ENCODE measurements around the gene ZNF77. TPM values are rescaled to one million over a fixed set of nuclear protein-coding genes. Genes with fewer than 3 reads are reported as not detected.

ZNF77 gene
- total and polyA plus RNA-seq, 2 experiments from 2014 or later = 2.6 to 4.7 TPM

- H3K9me3 ChIP-seq (ENCODE audit: low read depth) = no peaks in the 10 kb centered on the region
- H3K4me3 ChIP-seq = no peak overlapping the region
- no peaks in the 10 kb centered on the region for H3K36me3 ChIP-seq
- no peak overlapping the region for H3K27ac ChIP-seq
- H3K4me1 ChIP-seq (ENCODE audit: low read depth) = no peaks in the 10 kb centered on the region
- H3K27me3 ChIP-seq = no peaks in the 10 kb centered on the region
- no peak for DNase-seq (ENCODE audit: low read depth in 1 of 2, low spot score in 1 of 2)
- no peak for TF ChIP-seq CTCF (IDR thresholded peaks at IDR 0.05; ENCODE audit: low read depth, low read length)
Measured at GRCh38 chr19:2960120-2960519, 15.3 kb upstream of the ZNF77 start.

- Histone ChIP-seq H3K4me1 (ENCODE audit: low read depth) (no peaks in the 10 kb centered on the region), H3K9me3 (ENCODE audit: low read depth) (no peaks in the 10 kb centered on the region), H3K4me3 (no peak overlapping the region), H3K36me3 (no peaks in the 10 kb centered on the region), H3K27ac (no peak overlapping the region), H3K27me3 (no peaks in the 10 kb centered on the region)
- TF ChIP-seq CTCF (IDR thresholded peaks at IDR 0.05; ENCODE audit: low read depth, low read length) = no peak
- no peak for DNase-seq (ENCODE audit: low read depth in 1 of 2, low spot score in 1 of 2)
Measured at GRCh38 chr19:2957160-2957559, 12.4 kb upstream of the ZNF77 start.

GRCh38 chr19:2952953-2953481 is 8.2 kb upstream of the ZNF77 start:
- H3K27ac ChIP-seq = no peak overlapping the region
- no peak overlapping the region for H3K4me3 ChIP-seq
- H3K4me1 ChIP-seq (ENCODE audit: low read depth) = no peaks in the 10 kb centered on the region
- no peak for TF ChIP-seq CTCF (IDR thresholded peaks at IDR 0.05; ENCODE audit: low read depth, low read length)
- H3K9me3 ChIP-seq (ENCODE audit: low read depth) = no peaks in the 10 kb centered on the region
- H3K27me3 ChIP-seq = no peaks in the 10 kb centered on the region
- no peak for DNase-seq (ENCODE audit: low read depth in 1 of 2, low spot score in 1 of 2)
- no peaks in the 10 kb centered on the region for H3K36me3 ChIP-seq

GRCh38 chr19:2950286-2951124 is 5.7 kb upstream of the ZNF77 start:
- TF ChIP-seq CTCF (IDR thresholded peaks at IDR 0.05; ENCODE audit: low read depth, low read length) = no peak
- Histone ChIP-seq H3K4me1 (ENCODE audit: low read depth) (no peaks in the 10 kb centered on the region), H3K4me3 (peak overlapping the region; percentile 72), H3K27ac (peak overlapping the region; percentile 88), H3K9me3 (ENCODE audit: low read depth) (no peaks in the 10 kb centered on the region), H3K36me3 (no peaks in the 10 kb centered on the region), H3K27me3 (no peaks in the 10 kb centered on the region)
- peak; percentile 100 for DNase-seq (ENCODE audit: low read depth in 1 of 2, low spot score in 1 of 2)

- TF ChIP-seq CTCF (IDR thresholded peaks at IDR 0.05; ENCODE audit: low read depth, low read length) = no peak
- Histone ChIP-seq H3K27ac (peak overlapping the region; percentile 88), H3K27me3 (no peaks in the 10 kb centered on the region), H3K36me3 (no peaks in the 10 kb centered on the region), H3K4me3 (peak overlapping the region; percentile 72), H3K4me1 (ENCODE audit: low read depth) (no peaks in the 10 kb centered on the region), H3K9me3 (ENCODE audit: low read depth) (no peaks in the 10 kb centered on the region)
- peak; percentile 74 to 79 for DNase-seq (ENCODE audit: low read depth in 1 of 2, low spot score in 1 of 2)
Measured at GRCh38 chr19:2949939-2950285, 5.1 kb upstream of the ZNF77 start.

All from cardiac muscle cell (in vitro differentiated cells and primary cell).